T1000 (cell line): ENCODE results near the gene APIP.
"Not testable (repeated sequence)": the region's sequence is repeated elsewhere in the genome, so short reads cannot be mapped to it uniquely, and the experiment has no call there.

Experiments
- DNase-seq: peaks from one replicate; lab custom pipeline; 2025; ENCODE audit warnings: mixed read lengths; lab: John Stamatoyannopoulos, UW

APIP gene

DNA sequence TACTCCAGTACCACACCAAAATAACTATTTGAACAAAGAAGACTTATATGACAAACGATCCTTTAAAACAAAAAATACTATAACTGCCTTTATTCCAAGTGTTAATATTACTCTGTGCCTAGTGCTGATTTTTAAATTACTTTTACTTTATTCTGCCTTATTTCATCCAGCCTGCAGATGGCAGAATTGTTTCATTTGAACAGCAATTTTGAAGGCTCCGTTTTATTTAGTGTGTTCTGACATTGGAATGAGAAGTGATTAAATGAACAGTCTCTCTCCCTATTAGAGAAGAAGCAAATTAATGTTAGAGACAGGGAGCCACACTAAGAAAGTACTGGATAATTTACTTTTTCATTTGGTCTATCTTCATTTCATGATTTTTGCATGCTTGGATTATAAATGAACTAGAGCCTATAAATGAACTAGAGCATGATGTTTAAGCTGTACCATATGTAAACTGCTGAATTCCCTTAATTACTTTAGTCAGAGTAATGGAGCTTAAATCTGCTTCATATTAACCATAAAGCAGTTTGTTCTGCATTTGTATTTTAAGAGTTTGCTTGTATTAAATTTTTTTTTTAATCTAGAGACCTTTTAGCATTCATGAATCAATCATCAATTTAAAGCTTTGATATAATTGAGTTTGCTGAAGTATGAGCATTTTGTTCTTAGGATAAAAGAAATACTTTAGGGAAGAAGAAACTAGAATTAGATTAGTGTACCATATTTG, 10.1 kb upstream of the APIP start:
- DNase-seq = no peak

DNA sequence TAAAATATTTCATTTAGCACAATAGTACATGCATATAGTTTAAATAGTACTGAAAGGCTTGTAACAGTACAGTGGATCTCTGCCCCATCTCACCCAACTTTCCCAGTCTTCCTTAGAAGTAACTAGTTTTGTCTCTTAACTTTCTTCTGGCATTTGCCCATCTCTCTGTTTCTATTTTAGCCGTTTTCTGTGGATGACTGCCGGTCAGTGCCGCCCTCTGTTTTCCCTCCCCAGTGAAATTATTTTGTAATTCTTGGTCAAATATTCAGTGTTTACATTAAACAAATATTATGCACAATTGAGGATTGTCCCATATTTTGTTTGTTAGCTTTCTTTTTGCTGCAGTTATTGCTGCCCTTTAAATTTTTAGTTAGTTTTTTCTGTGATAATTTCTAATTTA, 8.5 kb upstream of the APIP start:
- no peak for DNase-seq

DNA sequence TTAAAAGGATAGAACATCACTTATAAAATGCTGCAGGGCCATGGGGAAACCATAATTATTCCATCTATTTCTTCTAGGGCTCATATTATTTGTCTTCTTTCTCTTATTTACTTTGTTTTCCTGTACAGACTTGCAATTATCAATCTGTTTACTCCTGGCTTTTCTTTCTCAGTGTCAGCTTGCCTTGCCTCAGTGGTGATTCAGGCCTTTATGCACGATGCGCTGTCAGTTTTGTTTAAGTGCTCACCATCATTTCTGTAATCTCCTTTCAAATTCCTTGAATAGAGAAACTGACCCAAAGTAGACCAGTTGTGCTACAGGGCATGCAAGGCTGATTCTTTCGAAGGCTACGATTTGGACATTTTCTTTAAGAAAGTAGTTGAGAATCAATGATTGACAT, 5.0 kb upstream of the APIP start:
- no peak for DNase-seq

DNA sequence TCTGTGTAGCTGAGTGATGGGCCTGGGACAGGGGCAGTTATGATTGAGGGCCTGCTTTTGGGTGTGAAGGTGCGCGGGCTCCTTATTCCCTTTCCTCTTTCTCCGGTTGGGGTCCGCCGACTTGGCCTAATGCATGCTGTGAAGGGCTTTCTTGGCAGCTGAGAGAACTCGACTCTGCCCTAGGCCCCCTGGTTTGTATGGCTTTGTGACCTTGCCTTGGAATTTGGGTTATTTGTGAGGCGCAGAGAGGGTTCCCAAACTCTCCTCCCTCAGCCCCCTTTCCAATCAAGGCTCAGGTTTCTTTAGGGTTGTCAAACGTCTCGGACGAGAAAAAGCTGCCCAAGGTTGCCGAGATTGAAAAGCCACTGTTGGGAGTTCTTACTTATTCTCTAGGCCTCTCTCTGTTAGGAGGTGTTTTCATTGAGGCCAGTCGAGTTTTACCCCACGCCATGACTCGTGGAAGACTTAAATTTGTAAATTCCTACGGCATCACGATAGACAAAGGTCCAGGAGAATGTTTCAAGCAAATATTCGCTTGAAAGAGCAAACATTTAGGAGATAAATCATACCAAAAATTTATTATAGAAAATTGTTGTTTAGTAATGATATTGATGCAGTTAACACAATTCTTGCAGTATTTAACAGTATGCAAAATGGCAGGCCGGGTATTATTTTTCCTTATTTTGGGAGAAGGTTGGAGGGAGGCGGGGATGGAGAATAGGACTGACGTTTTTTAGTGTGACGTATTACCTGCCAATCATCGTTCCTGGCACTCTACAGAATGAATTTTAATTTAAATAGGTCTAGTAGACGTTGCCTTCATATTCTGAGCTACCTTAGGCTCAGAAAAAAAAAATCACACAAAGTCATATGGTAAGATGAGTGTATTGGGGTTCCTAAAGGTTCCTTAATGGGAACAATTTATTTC, 928 bp upstream of the APIP start:
- no peak for DNase-seq

DNA sequence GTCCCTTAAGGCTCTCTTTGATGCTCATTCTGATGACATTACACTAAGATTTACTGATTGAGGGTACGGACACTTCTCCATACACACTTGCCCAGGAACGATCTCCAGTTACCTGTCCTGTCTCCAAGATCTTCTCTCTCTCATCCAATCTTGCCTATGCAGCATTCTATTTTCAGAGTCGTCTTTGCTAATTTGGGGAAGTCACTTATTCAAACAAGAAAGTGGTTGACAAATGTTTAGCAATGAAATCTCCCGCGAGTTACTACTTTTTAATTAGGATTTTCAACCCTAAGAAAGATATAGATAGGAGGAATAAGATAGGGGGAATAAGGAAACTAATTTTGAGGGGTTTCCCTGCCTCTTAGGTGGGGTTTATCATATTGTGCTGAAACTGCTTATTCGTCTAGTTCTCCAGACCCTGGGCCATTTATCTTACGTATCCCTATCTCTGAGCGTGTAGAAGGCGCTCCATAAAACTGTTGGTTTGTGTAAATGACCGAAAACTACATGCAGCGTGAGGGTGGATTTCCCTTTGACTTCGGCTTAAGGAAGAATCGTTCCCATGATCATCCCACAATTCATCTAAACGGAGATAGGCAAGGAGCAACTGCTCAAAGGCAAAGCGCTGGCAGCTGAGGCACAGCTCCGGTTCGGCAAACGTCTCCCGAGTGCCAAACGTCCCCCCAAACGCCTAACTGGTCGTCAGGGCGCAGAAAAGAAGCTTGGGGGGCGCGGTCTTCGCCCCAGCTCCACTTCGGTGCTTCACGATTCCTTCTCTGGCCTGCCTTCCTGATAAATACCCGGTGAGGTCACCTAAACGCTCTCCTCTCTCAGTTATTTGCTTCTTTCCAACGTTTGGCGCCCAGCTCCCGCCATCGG, 804 bp downstream of the APIP start:
- DNase-seq = no peak

DNA sequence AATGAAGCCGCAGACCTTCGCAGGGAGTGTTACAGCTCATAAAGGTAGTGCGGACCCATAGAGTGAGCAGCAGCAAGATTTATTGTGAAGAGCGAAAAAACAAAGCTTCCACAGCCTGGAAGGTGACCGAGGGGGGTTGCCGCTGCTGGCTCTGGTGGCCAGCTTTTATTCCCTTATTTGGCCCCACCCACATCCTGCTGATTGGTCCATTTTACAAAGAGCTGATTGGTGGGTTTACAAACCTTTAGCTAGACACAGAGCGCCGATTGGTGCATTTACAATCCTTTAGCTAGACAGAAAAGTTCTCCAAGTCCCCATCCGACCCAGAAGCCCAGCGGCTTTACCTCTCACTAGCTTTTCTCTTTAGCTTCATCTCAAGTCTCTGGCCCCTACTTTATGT, 2.6 kb downstream of the APIP start:
- not testable (repeated sequence) for DNase-seq

DNA sequence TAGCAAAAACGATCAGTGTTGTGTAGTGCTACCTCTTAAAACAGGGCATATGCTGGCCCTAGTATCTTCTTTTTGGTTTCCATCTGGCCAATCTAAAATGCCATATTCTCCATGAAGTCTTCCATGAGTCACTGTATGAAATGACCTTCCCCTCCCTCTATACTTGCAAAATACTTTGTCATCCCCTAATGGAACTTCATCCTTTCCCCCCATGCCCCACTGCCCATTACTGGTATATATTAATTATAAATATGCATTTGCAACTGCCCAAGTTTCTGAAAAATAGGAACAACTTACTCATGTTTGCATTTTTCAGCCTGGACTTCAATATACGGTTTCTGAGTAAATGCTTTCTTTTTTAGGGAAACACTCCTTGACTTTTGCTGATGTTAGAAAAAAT, 4.5 kb downstream of the APIP start:
- DNase-seq = no peak

DNA sequence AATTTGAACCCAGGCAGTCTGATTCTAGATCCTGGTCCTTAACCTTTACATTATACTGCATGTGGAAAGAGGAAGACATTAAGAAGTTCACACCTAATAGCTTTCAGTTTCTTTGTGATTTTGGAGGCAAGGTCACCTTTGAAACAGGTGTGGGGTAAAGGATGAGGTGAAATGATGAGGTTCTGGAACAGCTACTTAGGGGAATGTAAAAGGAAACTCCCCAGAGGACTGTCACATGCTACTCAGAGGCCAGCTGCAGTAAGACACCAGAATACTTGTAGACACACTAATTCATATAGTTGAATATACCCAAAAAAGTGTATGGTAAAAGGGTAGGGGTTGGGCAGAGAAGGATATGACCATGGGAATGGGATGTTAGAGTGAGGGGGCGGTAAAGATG, 5.4 kb downstream of the APIP start:
- no peak for DNase-seq

DNA sequence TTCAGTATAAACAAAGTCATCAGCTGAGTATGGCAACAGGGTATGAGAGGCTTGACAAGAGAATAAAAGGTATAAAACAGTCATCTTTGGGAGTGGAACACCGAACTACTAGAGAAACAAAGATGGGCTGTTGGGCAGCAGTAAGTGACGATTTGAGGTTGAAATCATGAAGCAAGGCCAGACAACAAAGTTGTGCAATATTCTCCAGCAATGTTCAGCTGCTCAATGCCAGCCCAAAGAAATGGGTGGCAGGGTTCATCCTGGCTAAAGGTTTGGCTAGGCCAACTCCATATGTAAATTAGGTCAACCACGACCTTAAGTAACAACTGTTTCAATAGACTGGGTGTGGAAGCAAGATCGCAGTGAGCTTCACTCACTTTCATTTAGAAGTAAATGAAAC, 6.2 kb downstream of the APIP start:
- no peak for DNase-seq

DNA sequence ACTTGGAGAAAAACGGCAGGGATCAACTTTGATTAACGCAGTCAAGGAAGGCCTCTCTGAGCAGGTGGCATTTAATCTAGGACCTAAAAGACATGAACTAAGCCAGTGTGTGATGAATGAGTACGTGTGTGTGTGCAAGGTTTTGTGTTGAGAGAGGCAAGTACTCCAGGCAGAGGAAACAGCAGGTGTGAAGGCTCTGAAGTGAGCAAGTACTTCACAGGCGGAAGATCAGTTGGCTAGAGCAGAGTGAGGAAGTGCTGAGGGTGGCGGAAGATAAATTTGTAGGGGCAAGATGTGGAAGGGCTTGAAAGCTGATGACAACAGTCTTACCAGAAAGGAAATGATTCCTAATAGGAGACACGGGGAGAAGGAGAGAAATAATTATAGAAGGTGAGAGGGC, 6.8 kb downstream of the APIP start:
- no peak for DNase-seq

DNA sequence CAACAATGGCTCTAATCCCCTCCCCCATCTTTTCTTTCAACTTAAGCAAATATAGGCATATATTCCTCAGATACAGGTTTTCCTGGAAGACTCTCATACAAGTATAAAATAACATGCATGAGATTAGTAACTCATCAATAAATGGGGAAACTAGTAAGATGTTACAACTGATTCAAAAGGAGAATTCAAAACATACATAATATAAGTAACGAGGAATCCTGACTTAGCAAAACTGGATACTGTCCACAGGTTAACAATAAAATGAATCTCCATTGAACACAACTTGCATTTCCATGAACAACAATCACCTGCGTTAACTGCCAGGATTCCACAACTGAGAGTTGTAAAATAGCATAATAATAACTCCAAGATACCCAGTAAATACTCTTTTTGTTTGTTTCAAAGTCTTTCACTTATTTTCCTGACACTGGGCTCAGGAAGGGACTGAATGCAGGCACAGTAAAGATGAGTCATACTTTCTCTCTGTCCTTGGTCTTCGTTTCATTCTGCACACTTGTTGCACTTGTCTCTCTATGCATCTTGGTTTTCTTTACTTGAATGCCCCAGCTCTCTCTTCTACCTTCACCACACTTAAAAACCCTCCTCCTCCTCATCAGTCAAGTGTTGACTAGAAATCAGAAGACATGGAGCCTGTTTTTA, 8.1 kb downstream of the APIP start:
- no peak for DNase-seq

DNA sequence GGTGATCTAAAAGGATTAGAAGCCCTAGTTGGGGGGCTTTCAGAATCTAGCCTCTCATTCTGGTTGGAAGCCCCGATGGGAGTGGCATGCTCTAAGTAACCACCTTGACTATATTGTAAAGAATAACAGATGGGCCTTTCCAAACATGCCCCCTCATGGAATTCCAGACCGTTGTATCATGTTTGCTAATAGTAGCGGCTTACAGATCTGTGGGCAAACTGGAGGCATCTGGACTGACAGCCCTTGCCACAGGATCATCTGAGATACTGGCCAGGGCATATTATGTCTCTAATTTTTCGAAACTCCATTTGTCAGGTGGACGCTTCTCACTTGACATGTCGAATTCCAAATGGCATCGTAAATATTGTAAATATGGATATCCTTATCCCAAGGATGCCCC, 10.5 kb downstream of the APIP start:
- no peak for DNase-seq

DNA sequence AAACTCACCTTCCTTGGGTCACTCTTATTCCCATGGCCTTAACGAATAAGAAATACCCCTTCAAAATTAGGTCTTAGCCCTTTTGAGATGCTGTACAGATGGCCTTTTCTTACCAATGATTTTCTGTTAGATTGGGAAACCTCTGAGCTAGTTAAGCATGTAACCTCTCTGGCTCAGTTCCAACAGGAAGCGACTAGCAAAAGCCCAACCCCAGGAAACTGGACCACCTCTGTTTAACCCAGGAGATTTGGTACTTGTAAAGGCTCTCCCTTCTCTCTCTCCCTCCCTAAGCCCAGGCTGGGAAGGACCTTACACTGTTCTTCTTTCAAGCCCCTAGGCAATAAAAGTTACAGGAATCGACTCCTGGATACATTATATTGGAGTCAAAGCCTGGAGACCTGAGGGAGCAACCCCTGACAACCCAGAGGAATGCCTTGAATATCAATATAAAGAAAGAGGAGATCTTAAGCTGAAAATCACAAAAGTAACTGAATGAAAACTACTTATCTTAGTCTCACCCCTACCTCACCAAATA, 11.7 kb downstream of the APIP start:
- DNase-seq = no peak

DNA sequence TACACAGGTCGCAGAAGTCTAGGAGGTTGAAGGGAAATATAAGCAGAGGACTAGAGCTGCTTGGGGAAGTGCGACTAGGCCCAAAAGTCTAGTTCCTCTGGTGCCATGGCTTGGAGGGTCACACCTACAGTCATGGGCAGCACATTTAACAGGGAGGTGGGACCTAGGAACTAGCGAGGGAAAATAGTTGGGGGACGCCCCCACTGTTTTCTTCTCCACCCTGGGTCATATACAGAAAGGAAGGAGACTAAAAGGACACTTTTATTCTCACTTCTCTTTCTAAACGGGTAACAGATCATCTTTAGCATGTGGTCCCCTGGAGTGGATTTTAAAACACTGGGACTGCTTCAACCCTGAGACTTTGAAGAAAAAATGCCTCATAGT, 16.6 kb downstream of the APIP start:
- DNase-seq = no peak

DNA sequence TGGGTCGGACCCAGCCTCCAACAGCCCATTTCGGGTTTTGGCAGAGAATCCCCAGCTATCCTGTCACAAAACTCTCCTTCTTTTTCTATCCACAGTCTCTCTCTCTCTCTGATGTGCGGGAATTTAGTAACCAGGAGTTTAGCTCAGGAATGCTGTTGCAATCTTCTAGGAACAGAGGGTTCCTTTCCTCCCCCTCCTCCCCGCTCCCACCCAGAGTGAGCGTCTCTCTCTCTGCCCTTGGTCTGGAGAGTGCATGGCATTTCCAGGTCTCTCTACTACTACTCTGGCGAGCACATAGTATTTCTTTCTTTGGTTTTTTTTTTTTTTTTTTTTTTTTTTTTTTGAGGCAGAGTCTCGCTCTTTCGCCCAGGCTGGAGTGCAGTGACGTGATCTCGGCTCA, 17.7 kb downstream of the APIP start:
- no peak for DNase-seq

DNA sequence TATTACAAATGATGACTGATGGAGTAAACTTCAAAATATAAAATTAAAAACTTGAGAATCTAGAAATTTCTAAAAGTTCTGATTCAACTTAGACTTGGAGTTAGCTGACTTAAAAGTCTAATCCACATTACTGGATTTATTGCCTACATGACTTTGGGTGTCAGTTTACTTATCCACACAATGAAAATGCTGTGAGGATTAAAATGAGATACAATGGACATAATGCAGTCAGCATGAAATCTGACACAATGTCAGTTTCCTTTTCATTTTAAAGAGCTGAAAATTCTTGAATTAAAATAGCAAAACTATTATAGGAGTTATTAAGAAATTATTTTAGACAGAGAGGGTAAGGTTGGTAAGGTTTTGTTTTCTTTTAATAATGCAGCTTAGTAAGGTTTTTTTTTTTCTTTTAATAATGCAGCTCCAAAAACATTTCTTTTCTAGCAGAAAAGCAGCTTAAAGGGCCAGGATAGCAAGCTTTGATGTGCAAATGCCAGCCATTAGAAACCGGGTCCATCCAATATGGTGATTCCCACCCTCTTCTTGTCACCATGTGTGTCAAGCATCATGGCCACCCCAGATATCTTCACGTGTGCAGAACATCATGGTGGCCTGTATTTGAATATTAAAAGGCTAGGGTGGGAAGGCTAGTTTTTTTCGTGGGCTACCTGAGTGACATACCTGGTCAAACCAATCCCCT, 18.9 kb downstream of the APIP start:
- no peak for DNase-seq

DNA sequence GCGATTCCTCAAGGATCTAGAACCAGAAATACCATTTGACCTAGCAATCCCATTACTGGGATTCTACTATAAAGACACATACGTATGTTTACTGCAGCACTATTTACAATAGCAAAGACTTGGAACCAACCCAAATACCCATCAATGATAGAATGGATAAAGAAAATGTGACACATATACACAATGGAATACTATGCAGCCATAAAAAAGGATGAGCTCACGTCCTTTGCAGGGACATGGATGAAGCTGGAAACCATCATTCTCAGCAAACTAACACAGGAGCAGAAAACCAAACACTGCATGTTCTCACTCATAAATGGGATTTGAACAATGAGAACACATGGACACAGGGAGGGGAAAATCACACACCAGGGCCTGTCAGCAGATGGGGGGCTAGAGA, 20.0 kb downstream of the APIP start:
- DNase-seq = not testable (repeated sequence)

DNA sequence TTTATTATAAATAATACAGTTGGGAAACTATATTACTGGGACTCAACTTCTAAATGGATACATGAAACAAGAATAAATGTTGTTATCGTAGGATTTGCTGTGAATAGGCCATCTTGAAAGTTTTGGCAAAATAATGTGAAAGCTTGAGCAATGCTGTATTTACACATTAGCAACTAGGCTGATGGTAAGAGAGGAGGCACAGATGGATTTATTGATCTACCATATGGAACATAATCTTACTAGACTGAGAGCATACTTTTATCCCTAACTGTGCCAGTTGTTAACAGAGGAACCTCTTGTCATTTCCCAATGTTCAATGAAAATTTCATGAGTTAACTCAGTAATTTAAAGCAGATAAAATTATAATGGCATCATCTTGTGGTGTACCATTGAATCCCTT, 22.8 kb downstream of the APIP start:
- no peak for DNase-seq

DNA sequence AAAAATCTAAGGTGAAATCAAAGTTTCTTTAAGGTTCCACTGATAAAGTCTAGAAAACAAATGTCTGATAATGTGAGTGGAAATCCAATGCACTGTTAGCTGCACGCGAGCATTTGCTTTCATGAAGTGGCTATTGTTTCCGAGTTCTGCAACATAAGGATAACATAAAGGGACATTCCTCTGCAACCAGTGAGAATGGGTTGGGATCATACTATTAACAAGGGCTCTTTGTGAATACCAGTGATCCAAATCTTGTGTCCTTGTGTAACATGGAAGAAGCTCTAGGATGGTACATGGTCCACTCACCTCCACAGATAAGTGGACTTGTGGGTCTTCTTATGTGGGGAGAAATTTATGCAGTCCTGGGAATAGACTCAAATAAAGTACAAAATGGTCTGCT, 24.6 kb downstream of the APIP start:
- DNase-seq = no peak

DNA sequence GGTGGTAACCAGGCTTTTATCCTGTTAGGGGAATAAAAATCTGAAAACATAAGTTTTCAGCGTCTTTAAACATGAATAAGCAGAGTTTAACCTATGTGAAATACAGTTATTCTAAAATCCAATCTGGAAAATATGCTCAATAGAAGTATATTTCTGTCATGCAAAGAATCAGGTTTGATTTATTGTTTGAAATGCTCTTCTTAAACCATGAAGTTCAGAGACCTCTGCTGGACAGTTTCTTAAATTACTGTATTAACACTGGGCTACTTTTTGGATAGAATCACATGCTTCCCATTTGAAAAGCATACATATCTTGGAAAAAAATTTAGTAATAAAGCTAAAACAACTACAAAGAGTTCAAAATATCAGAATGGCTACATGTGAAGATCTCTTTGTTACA, 25.4 kb downstream of the APIP start:
- no peak for DNase-seq

DNA sequence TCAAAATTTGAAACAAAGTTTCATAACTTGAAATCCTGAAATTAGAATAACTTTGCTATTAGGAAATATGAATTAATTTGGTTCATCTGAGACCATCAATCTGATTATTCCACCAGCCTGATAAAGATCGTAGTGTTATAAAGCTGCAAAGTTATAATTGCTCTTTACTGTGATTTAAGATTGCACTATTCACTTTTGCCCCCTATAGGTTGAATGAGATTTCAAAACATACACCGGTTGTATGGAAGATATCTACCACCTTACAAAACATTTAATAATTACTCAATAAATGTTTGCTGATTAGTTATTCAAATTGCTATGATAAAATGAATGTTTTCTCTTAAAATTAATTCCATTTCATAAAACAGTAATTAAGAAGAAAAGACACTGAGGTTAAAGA, 26.1 kb downstream of the APIP start:
- no peak for DNase-seq
